SHP77 treated with DMSO at 0.1 percent for 48 hours (cell line): ENCODE measurements around the gene MBNL1.
"Not testable (repeated sequence)": the region's sequence is repeated elsewhere in the genome, so short reads cannot be mapped to it uniquely, and the experiment has no call there.

Source experiments
- DNase-seq: peaks from one replicate; lab custom pipeline; 2025; lab: John Stamatoyannopoulos, UW

The MBNL1 gene

DNA sequence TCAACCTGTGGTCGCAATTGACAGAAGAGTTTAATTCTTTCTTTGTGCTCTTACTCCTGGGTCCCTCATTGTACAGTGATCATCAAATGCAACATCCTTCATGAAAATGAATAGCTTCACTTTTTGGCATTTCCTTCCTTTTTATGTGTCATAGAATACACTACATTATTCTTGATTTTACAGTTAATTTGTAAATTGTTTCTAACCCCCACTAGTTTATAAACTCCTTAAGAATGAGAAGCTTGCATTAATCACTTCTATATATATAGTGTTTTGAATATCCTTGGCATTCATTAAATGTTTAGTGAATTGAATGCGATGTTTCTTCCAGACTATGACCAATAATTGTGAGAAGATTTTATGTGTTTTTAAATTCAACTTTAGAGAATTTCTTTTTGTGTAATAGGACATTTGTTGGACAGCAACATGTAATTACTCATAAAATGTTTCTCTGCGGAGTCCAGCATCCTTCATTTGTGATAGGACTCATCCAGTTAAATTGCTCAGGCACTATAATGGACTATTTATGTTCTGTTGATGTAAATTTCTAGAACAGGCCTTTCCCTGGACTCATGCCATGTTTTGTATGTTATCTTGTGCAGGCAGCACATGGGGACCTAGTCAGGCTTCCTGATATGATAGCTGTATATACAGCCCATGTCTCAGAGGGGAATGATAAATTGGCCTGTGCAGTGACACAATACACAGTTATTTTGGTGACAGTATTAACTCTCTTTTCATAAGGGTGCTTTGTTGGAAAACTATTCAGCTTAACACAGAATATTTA, 51.3 kb downstream of the MBNL1 start:
- DNase-seq, result no peak

- DNase-seq, result no peak
Observed at GRCh38 chr3:152321200-152321954, 52.6 kb downstream of the MBNL1 start.

- no peak for DNase-seq
Observed at GRCh38 chr3:152321955-152322377, 53.2 kb downstream of the MBNL1 start.

- no peak for DNase-seq
Observed at GRCh38 chr3:152322756-152323155, 54.0 kb downstream of the MBNL1 start.

DNA sequence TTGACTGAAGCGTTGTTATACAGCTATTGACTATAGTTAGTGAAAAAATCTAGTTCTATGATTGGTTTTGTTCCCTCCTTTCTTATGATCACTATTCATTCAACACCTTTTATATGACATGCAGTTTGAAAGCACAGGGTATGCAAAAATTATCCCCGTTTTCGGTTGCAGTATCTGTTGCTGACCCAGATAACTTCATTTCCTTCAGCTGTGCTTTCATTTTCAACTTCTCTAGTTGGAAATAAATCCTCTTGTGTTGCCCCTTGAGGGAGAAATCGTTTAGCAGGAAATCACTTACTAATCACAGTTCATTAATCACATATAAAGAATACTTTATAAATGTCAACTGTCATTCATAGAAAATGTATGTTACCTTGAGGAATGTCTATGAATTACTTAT, 55.1 kb downstream of the MBNL1 start:
- DNase-seq, result no peak

DNA sequence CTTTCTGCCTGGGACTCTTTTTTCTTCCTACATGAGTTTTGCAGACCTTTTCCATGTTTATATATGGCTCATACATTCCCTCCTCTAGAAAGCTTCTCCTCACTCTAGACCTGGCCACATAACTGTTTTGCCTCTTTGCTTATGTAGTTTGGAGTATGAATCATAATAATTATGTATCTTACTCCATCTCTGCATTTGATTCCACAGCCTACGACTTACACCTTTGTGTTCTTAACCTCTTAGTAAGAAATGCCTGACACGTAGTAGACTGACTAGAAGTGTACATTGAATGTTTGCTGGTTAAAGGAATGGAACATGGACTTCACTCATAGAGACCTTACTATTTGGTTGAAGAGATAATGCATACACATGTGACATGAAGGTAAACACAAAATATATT, 56.4 kb downstream of the MBNL1 start:
- DNase-seq, result no peak

DNA sequence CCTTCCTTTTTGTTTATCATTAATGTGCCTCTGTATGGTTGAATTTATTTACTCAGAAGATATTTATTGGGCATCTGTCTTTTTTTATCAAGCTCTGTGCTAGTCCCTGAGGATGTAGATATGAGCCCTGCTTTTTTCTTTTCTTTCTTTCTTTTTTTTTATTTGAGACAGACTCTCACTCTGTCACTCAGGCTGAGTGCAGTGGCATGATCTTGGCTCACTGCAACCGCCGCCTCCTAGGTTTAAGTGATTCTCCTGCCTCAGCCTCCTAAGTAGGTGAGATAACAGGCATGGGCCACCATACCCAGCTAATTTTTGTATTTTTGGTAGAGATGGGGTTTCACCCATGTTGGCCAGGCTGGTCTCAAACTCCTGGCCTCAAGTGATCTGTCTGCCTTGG, 58.5 kb downstream of the MBNL1 start:
- no peak for DNase-seq

DNA sequence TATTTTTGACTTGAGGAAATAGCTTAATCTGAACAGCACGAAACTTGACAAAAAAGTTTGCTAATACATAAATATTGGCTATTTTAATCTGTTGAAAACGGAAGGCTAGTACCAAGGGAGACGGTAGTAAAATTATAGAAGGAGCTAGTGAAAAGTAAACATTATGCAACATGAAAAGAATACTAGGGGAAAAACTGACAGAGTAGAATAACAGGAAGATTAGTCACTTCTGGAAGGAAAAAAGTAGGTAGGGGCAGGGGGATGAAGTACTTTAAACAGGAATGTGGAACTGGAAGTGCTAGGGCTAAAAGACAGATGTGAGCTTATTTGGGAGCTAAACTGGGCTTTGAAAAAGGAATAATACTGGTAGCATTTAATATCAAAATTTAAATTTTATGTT, 60.1 kb downstream of the MBNL1 start:
- no peak for DNase-seq

- DNase-seq, result no peak
Observed at GRCh38 chr3:152330559-152330958, 61.8 kb downstream of the MBNL1 start.

DNA sequence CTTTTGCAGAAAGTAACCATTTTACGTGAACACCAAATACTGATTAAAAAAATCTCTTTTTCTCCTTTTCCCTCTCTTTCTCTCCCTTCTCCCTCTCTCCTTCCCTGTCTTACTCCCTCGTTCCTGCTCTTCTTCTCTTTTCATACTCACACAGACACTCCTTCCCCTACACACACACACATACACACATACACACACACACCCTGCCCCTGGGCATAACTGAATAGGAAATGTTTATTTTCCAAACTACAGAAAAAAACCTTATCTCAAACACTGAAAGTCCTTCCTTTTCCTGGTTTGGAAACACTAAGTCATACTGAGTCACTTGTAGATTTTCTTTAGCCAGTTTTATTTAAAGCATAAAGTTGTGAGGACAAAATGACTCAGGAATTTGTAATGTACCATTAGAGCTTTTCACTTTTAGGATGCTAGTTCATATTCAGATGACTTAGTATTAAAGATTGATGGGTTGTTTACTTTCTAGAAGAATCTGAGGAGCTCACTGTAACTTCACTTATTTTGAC, 62.4 kb downstream of the MBNL1 start:
- DNase-seq, result no peak

- DNase-seq, result no peak
Observed at GRCh38 chr3:152331998-152332397, 63.3 kb downstream of the MBNL1 start.

DNA sequence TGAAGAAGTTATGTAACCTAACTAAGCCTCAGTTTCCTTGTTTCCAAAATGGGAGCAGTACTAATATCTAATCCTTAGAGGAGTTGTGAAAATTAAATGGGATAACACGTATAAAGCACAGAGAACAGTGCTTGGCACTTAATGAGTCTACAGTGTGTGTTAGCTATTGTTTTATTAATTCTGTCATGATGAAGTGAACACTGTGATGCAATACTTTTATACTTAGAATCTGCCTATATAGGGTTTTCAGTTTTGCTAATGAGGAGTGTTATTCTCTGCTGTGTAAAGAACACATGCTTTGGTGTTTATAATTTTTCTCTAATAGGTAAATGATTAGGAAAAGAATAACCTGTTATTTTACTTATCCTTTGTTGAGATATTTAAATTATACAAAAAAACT, 65.2 kb downstream of the MBNL1 start:
- no peak for DNase-seq

DNA sequence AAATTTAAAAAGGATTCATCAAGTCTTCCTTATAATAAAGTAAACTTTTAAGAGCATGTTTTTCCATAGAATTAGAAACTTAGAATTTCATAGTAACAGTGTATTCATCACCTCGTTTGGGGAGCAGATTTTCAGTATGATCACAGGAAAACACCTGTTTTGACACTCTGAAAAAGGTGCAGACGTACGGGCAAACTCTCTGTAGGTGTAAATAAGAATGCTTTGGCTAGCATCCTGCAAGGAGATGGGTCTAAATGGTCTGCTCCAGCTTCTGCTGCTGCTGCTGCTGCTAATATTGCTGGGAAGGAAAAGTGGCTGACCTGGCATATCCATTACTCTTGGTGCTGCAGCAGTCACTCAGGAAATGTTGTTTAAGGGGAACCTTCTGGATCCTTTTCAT, 66.0 kb downstream of the MBNL1 start:
- DNase-seq, result no peak

- no peak for DNase-seq
Observed at GRCh38 chr3:152335273-152335672, 66.5 kb downstream of the MBNL1 start.

GRCh38 chr3:152337337-152337736, 68.6 kb downstream of the MBNL1 start:
- not testable (repeated sequence) for DNase-seq

DNA sequence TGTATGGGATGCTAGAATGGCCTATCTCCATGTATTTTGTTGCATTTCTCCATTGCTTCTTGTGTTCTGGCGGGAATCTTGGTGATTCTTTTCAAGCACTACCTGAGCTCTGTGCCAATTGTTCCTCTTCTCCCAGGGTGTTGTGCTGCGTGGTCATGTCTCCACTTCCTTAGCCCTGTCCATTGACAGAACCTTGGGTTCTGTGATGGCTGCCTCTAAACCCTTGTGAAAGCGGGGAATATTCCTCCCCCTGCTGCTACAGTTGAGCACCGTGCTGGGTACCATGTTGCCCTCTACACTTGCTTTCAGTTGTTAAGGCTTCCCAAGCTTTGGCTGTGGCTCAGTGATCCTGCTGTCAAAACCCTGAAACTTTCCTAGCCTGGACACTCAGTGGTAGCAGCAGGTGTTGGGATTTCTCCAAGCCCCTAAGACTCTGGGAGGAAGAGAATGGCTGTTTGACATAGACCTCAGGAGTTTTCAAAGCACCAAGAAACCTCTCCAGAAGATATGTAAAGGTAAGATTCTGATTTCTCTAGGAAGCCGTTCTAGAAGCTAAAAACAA, 69.5 kb downstream of the MBNL1 start:
- DNase-seq, result no peak

DNA sequence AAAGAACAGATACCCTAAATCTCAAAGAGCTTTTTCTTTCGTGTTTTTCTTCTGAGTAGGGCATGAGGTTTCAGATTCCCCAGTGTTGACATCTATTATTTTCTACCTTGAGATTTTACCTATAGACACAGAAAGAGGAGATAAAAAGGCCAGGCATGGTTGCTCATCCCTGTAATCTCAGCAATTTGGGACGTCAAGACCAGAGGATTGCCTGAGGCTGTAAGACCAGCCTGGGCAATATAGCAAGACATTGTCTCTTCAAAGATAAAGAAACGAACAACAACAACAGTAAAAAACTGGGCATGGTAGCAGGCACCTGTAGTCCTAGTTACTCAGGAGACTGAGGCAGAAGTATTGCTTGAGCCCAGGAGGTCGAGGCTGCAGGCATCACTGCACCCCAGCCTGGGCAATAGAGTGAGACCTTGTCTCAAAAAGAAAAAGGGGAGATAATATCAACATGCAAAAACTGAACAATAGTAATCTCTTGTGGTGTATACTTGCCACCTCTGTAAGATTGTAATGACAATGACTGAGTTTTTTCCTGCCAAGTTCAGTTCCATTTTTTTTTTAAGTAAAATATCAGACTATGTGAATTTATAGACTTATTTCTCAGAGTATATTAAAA, 71.3 kb downstream of the MBNL1 start:
- DNase-seq, result no peak

DNA sequence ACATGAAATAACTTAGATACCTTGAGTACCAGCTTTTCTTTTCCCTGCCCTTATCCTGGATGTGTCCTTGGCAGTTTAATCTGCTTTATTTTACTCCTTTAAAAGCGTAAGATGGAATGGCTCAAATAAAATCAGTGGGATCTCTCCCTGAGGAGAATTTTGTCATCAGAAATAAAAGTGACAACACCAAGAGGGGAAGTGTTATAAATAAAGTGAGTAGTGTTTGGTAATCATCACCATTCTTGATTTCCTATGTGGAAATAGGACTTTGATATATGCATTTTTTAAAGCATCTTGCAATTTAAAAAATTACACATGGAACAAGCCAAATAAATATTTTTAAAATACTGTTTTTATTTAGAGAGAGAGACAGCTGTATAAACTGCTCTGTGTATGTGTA, 76.5 kb downstream of the MBNL1 start:
- no peak for DNase-seq

DNA sequence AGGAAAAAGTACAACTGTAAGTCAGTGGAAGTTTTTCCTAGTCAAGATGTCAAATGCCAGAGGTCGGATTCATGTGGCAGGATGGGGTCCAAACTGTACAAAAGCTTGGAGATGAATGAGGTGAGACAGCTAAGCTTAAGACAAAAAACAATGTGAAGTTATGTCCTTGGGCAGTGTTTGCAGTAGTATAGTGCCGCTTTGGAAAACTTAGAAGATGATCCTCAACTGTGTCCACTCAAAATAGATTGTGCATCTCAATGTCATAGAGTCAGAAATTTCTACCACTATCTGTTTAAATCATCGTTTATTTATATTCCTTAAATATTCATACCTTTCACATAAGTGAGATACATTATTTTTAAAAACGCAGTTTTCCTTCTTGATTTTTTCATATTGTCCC, 77.3 kb downstream of the MBNL1 start:
- no peak for DNase-seq

GRCh38 chr3:152346740-152347139, 78.0 kb downstream of the MBNL1 start:
- DNase-seq, result no peak

DNA sequence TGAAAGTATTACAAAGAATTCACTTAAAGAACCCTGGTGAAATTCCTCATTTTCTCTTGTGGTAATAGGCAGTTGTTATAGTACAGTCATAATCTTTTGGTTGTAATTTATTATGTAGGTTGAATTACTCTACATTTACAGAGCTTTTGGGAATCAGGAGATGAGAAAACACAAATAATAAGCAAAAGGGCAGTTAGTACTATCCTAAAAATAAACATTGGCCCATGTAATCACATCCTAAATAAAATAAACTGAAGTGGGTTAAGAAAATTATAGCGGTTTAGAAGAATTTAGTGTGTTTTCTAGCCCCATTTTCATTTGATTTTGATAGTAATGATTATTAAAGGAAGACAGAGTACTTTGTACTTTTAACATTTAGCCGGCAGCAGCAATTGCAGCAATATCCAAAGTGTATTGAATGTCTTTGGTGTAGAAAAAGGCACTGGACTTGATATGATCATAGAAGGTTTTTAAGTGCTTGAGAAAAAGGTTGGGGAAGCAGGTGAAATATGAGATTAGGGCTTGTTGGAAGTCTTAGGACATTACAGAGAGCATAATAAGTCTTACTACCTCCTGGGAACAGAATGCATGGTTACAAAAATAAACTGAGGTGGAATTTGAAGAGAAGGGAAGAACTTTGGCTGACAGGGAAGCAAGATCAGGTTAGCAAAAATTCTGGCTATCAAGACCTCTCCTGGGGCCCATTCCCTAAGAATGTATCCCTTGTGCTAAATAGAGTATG, 79.9 kb downstream of the MBNL1 start:
- DNase-seq, result no peak

- DNase-seq, result no peak
Observed at GRCh38 chr3:152349392-152349791, 80.7 kb downstream of the MBNL1 start.
